ENCODE data around the gene CCL4. TPM values are rescaled to one million over a fixed set of nuclear protein-coding genes. Genes with fewer than 3 reads are reported as not detected.
"Not testable (repeated sequence)": the region's sequence is repeated elsewhere in the genome, so short reads cannot be mapped to it uniquely, and the experiment has no call there.

CCL4 gene
- total and polyA plus RNA-seq, 5 donors: 0.42 to 1.7 (median 1.0) TPM

DNA sequence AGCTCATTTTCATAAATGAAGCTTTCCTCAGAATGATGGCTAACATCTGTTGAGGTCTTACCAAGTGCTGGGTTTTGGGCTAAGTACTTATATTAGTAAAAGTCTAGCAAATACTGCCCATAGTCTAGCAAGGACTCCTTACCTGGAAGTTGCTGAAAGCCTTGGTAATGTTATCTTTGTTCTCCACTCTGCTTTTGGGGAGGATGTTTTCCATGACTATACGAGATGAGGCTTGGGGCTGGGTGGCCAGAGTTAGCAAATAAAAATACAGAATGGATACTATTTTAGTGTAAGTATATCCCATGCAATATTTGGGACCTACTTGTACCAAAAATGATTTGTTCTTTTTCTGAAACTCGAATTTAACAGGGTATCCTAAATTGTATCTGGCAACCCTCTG, 31.9 kb upstream of the CCL4 start:
- DNase-seq (no peak), ATAC-seq (no peak)
- Histone ChIP-seq H3K9me3 (ENCODE audit: control insufficient read depth, low read length) (no peaks in the 10 kb centered on the region), H3K27me3 (ENCODE audit: control insufficient read depth, insufficient read depth) (no peaks in the 10 kb centered on the region), H3K27ac (ENCODE audit: low read length) (no peak overlapping the region), H3K4me1 (ENCODE audit: control insufficient read depth, insufficient read depth, low read length) (no peaks in the 10 kb centered on the region), H3K4me3 (ENCODE audit: low read length) (no peak overlapping the region)
- intact Hi-C loops (cut with DNase I): no loop called here
- WGBS: 70% methylated on average over 2 of the region's 2 CpGs

DNA sequence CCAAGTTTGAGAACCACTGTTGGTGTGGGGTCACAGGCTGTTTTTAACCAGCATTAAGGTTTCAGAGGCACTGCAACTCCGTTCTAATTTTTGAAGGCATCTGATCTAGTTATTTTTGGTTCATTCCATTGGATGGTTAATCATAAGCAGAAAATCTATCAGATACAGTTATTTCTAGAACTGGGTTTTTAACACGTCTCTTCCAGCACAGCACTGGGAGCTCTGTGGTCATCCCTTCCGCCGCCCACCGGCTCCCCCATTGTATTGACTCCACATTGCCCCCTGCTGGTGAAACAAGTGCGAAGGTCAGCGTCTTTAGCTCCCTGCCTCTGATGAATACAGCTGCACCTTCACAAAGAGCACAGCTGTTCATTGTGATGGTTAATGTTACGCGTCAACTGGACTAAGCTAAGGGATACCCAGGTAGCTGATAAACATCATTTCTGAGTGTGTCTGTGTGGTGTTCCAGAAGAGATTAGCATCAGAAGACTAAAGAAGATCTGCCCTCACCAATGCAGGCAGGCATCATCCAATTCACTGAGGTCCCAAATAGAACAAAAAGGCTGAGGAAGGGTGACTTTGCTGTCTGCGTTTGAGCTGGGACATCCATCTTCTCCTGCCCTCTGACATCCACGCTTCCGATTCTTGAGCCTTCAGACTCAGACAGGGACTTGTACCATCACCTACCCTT, 31.1 kb upstream of the CCL4 start:
- 40% methylated on average over 12 of the region's 12 CpGs for WGBS
- Histone ChIP-seq H3K4me1 (ENCODE audit: control insufficient read depth, insufficient read depth, low read length) (no peaks in the 10 kb centered on the region), H3K27ac (ENCODE audit: low read length) (no peak overlapping the region), H3K4me3 (ENCODE audit: low read length) (no peak overlapping the region), H3K27me3 (ENCODE audit: control insufficient read depth, insufficient read depth) (no peaks in the 10 kb centered on the region), H3K9me3 (ENCODE audit: control insufficient read depth, low read length) (no peaks in the 10 kb centered on the region)
- DNase-seq (peak; percentile 43 to 71 (median 62)), ATAC-seq (peak in 1 of 2 donors; percentile 78)
- intact Hi-C loops (cut with DNase I): no loop called here

DNA sequence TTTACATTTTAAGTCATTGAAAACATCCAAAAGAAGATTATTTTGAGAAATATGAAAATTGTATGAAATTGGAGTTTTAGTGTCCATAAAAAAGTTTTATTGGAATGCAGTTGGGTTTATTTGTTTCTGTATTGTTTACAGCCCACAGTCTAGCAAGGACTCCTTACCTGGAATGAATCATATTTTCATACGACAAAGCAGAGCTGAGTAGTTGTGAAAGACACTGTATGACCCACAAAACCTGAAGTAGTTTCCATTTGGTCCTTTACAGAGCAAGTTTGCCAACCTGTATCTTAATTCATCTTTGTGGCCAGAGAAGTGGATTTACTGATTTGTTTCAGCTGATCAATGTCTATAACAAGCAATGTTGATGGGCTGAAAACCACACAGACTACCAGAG, 29.3 kb upstream of the CCL4 start:
- H3K9me3 ChIP-seq (ENCODE audit: control insufficient read depth, low read length): no peaks in the 10 kb centered on the region
- no peaks in the 10 kb centered on the region for H3K27me3 ChIP-seq (ENCODE audit: control insufficient read depth, insufficient read depth)
- H3K27ac ChIP-seq (ENCODE audit: low read length): no peak overlapping the region
- no peak for DNase-seq
- intact Hi-C loops (cut with DNase I): no loop called here
- no peak for ATAC-seq
- no peak overlapping the region for H3K4me3 ChIP-seq (ENCODE audit: low read length)
- 91% methylated on average over 1 of the region's 1 CpG for WGBS
- H3K4me1 ChIP-seq (ENCODE audit: control insufficient read depth, insufficient read depth, low read length): no peaks in the 10 kb centered on the region

DNA sequence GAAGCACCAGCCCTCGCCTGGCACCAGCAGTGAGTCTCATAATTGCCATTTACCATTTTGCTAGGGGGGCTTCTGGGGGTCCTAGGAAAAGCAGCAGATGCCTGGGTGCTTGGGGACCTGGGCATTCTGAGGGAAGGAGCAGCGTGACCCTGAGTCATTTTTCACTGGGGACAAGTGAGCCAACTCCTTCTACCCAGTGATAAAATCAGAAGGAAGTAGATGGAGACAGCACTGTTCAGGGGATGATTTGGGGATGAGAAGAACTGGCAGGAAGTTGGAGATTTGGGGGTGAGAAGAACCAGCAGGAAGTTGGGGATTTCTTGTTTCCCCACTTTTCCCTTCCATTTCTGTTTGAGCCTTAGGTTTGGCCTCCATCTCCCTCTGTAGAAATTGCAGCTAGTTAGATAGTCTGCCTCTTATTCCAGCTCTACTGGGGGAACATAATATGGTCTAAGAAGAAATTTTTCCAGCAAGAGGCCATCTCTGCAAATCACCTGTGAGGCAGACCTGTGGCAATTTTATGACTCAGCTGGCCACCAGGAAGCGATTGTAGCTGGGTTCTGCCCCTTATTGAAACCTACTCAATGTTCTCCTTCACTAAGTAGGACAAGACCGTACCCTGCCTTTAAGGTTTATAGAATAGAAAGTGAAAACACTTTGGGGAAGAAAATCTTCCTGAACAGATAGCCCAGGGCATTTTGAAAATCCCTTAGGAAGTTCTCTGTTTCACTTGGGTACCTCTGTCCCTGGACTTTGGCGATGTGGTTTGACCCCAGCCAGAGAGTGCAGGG, 21.8 kb upstream of the CCL4 start:
- intact Hi-C loops (cut with DNase I); ATAC-seq; H3K4me1 ChIP-seq (ENCODE audit: control insufficient read depth, insufficient read depth, low read length); H3K9me3 ChIP-seq (ENCODE audit: control insufficient read depth, low read length); DNase-seq; H3K27me3 ChIP-seq (ENCODE audit: control insufficient read depth, insufficient read depth); H3K27ac ChIP-seq (ENCODE audit: low read length); H3K4me3 ChIP-seq (ENCODE audit: low read length): not testable (repeated sequence)
- WGBS: 88% methylated on average over 5 of the region's 5 CpGs

DNA sequence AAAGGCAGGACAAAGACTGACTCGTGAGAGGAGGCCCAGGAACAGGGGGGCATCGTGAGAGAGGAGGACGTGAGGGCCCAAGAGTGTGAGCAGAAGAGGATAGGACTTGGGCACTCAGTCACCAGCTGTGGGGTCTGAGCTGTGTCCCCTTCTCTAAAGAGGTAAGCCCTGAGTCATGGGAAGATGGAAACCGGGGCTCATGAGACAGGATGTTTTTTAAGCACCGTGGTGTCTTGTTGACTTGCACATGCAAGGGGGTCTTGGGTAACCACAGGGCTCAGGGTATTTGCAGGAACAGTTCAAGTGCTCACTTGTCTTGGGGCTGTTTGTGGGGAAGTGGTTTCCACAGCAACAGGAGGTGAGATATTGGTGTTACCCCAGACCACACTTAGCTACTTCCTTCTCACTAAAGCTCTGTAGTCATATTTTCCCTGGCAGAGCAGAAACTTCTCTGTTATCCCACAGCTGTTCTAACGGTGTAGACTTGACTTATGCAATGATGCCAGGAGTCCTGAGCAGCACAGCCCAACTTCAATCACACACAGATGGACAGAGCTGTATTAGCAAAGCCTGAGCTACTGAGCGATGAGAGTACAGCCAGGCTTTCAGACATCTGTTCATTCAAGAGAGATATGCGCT, 21.0 kb upstream of the CCL4 start:
- H3K27me3 ChIP-seq (ENCODE audit: control insufficient read depth, insufficient read depth); H3K9me3 ChIP-seq (ENCODE audit: control insufficient read depth, low read length); H3K27ac ChIP-seq (ENCODE audit: low read length); intact Hi-C loops (cut with DNase I); H3K4me3 ChIP-seq (ENCODE audit: low read length); DNase-seq; H3K4me1 ChIP-seq (ENCODE audit: control insufficient read depth, insufficient read depth, low read length): not testable (repeated sequence)
- peak; percentile 62 to 72 for ATAC-seq
- 62% methylated on average over 8 of the region's 8 CpGs for WGBS

DNA sequence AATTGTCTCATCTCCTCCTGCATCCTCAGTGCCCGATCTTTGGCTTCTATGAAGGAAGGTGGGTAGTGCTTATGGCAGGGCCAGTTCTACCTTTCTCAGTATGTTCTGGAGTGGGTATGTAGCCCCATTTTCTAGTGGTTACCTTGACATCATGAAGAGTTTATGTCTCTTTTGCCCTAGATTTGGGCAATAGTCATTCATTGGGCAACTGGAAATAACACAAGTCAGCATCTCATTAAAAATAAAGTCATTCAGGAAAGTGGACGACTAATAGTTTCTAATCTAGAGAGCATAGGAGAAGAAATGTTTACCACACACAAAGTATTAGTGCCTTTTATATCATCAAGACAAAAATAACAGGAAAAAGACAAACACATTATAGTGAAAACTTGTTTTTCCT, 19.9 kb upstream of the CCL4 start:
- not testable (repeated sequence) for ATAC-seq

DNA sequence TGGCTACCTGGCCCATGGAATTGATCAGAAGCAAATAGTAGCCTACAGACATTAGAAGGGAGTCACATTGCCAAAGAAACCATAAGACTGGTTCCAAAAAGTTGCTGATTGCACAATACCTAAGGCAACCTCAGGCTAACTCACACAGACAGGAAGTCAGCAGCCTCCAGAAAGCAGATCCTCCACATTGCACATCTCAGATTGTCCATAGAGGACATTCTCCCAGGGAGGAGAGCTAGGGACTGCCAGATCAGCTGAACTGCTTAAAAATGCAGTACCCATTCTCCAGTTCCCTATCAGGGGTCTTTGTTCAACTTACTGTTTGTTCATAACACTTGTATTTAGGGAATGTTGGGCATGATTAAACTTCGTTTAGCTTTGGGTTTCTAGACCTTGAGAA, 17.9 kb upstream of the CCL4 start:
- ATAC-seq (peak; percentile 60), DNase-seq (no peak)
- Histone ChIP-seq H3K4me1 (ENCODE audit: control insufficient read depth, insufficient read depth, low read length) (no peaks in the 10 kb centered on the region), H3K9me3 (ENCODE audit: control insufficient read depth, low read length) (no peaks in the 10 kb centered on the region), H3K27me3 (ENCODE audit: control insufficient read depth, insufficient read depth) (no peaks in the 10 kb centered on the region), H3K27ac (ENCODE audit: low read length) (no peak overlapping the region), H3K4me3 (ENCODE audit: low read length) (no peak overlapping the region)
- WGBS: 29% methylated on average over 1 of the region's 1 CpG
- intact Hi-C loops (cut with DNase I): no loop called here

More for the DNA sequence above, 19.9 kb upstream of the CCL4 start:
- intact Hi-C loops (cut with DNase I); H3K4me3 ChIP-seq (ENCODE audit: low read length); DNase-seq; H3K27ac ChIP-seq (ENCODE audit: low read length); H3K9me3 ChIP-seq (ENCODE audit: control insufficient read depth, low read length); H3K4me1 ChIP-seq (ENCODE audit: control insufficient read depth, insufficient read depth, low read length); H3K27me3 ChIP-seq (ENCODE audit: control insufficient read depth, insufficient read depth): not testable (repeated sequence)
- 85% methylated on average over 2 of the region's 2 CpGs for WGBS

DNA sequence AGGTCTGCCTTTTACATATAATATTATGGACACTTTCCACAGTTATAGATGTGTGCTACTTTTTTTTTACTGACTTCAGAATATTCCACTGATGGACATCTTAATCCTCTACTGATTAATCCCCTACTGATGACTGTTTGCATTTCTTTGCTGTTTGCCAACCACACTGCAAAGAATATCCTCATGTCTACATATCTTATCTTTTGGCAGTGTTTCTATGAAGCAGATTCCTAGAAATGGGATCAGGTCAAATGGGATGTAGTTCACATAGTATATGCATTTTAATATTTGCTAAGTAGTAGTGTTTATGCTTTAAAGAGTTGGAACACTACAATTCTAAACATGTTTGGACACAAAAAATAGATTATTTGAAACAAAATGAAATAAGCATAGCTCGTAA, 16.8 kb upstream of the CCL4 start:
- 72% methylated on average over 1 of the region's 1 CpG for WGBS
- Histone ChIP-seq H3K9me3 (ENCODE audit: control insufficient read depth, low read length) (no peaks in the 10 kb centered on the region), H3K27ac (ENCODE audit: low read length) (no peak overlapping the region), H3K27me3 (ENCODE audit: control insufficient read depth, insufficient read depth) (no peaks in the 10 kb centered on the region), H3K4me3 (ENCODE audit: low read length) (no peak overlapping the region), H3K4me1 (ENCODE audit: control insufficient read depth, insufficient read depth, low read length) (no peaks in the 10 kb centered on the region)
- no peak for DNase-seq
- no peak for ATAC-seq
- intact Hi-C loops (cut with DNase I): no loop called here

DNA sequence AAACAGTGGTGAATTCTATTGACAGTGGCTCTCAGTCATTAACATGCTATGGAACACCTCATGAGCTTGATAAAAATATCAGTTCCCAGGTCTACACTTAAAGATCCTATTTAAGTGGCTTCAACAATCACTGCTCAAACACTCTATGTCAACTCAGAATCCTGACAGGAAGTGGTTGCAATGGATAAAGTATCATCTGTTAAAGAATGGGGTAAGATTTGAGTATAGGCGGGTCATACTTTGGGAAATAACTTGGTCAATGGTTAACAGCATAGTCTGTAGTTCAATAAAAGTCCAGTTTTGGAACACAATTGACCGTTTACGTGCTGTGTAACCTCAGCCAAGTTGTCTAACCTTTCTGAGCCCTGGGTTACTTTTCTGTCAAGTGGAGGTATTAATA, 16.2 kb upstream of the CCL4 start:
- H3K27ac ChIP-seq (ENCODE audit: low read length); H3K4me1 ChIP-seq (ENCODE audit: control insufficient read depth, insufficient read depth, low read length); DNase-seq; ATAC-seq; H3K27me3 ChIP-seq (ENCODE audit: control insufficient read depth, insufficient read depth); H3K9me3 ChIP-seq (ENCODE audit: control insufficient read depth, low read length); intact Hi-C loops (cut with DNase I); H3K4me3 ChIP-seq (ENCODE audit: low read length): not testable (repeated sequence)
- WGBS: 83% methylated on average over 1 of the region's 3 CpGs

DNA sequence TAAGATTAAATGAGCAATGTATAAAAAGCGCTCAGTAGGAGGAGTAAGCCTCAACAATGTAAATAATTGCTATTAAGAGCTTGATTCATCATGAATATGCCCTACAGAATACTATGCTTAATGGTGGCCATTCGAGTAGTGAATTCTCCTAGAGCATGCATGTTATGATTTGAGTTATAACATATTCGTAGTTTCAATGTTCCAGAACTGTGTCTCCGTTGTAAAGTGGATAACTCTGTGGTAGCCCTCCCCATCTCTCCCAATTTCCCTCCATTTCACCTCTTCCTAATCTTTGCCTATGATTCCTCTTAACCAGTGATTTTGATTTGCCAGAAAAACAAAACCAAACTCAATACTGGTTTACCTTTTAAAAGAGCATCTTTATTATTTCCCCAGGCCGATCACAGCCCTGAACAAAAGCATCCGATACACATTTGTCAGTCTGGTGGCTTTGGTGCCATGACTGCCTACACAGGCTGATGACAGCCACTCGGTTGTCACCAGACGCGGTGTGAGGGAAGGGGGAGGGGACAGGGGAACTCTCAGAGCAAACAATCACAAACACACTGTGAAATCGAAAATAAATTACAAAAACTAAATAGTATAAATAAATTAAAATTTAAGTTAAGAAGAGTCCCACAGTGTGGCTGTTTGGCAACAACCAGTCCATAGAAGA, 15.6 kb upstream of the CCL4 start:
- ATAC-seq; H3K9me3 ChIP-seq (ENCODE audit: control insufficient read depth, low read length); DNase-seq; H3K27ac ChIP-seq (ENCODE audit: low read length); intact Hi-C loops (cut with DNase I); H3K27me3 ChIP-seq (ENCODE audit: control insufficient read depth, insufficient read depth); H3K4me3 ChIP-seq (ENCODE audit: low read length); H3K4me1 ChIP-seq (ENCODE audit: control insufficient read depth, insufficient read depth, low read length): not testable (repeated sequence)
- WGBS: 80% methylated on average over 10 of the region's 10 CpGs
